Smooth muscle cell (in vitro differentiated cells): ENCODE measurements around the gene NDRG3. TPM values are rescaled to one million over a fixed set of nuclear protein-coding genes. Genes with fewer than 3 reads are reported as not detected.

Source experiments
- DNase-seq: peaks from one replicate; lab custom pipeline; 2025; ENCODE audit not compliant: unreplicated experiment; lab: John Stamatoyannopoulos, UW
- H2AFZ ChIP-seq: fragments of 200-600 bp; sonication (generic); 2 replicates; pipeline ENCODE4 v1.6.0; 2016; ENCODE audit warnings: antibody characterized with exemption, low read depth, mild to moderate bottlenecking
- H3F3A ChIP-seq: fragments of 200-600 bp; sonication (generic); 2 replicates; pipeline ENCODE4 v1.6.0; 2017; ENCODE audit warnings: antibody characterized with exemption, low read depth
- H3K27ac ChIP-seq: fragments of 200-600 bp; sonication (generic); 2 replicates; pipeline ENCODE4 v1.5.1; 2016; ENCODE audit warnings: low read depth, mild to moderate bottlenecking
- H3K27me3 ChIP-seq: fragments of 200-600 bp; sonication (generic); 2 replicates; pipeline ENCODE4 v1.6.1; 2016; ENCODE audit warnings: low read depth, mild to moderate bottlenecking
- H3K36me3 ChIP-seq: fragments of 200-600 bp; sonication (generic); 2 replicates; pipeline ENCODE4 v1.5.1; 2016; ENCODE audit warnings: low read depth
- H3K4me1 ChIP-seq: fragments of 200-600 bp; sonication (generic); 2 replicates; pipeline ENCODE4 v1.5.1; 2016; ENCODE audit warnings: low read depth
- H3K4me2 ChIP-seq: fragments of 200-600 bp; sonication (generic); 2 replicates; pipeline ENCODE4 v1.6.0; 2016; ENCODE audit warnings: mild to moderate bottlenecking
- H3K4me3 ChIP-seq: fragments of 200-600 bp; sonication (generic); 2 replicates; pipeline ENCODE4 v1.5.1; 2016; ENCODE audit warnings: mild to moderate bottlenecking
- H3K79me2 ChIP-seq: fragments of 200-600 bp; sonication (generic); 2 replicates; pipeline ENCODE4 v1.6.0; 2016; ENCODE audit warnings: low read depth, mild to moderate bottlenecking
- H3K9ac ChIP-seq: fragments of 200-600 bp; sonication (generic); 2 replicates; pipeline ENCODE4 v1.6.0; 2016; ENCODE audit warnings: low read depth
- H3K9me3 ChIP-seq: fragments of 200-600 bp; sonication (generic); replicated peaks from 2 replicates; pipeline ENCODE4 v1.5.1; 2016; ENCODE audit warnings: low read depth
- H4K20me1 ChIP-seq: fragments of 200-600 bp; sonication (generic); 2 replicates; pipeline ENCODE4 v1.6.0; 2016; ENCODE audit warnings: low read depth
- WGBS: methylation state at CpG from one replicate; pipeline ENCODE4 v1.1.7; 2016; ENCODE audit warnings: low lambda C conversion rate; 5-methylcytosine and 5-hydroxymethylcytosine counted together
- polyA plus RNA-seq: library from polyadenylated mRNA; unstranded; fragments of >200 nt; fragmentation: Nextera tagmentation; extraction: Ambion mirVana; gene quantifications from 2 replicates; pipeline ENCODE4 v1.2.1, GENCODE V29; 2016
- total RNA-seq: library from RNA; depleted of rRNA; stranded (reverse); fragments of >200 nt; gene quantifications from 2 replicates; pipeline ENCODE4 v1.2.3, GENCODE V29; 2014
- TF ChIP-seq, protein P1 (sequence below): fragments of 200-600 bp; sonication (generic); IDR thresholded peaks from 2 replicates; pipeline ENCODE4 v1.5.1; 2017; ENCODE audit warnings: borderline replicate concordance, mild to moderate bottlenecking, antibody characterized with exemption; ENCODE audit not compliant: insufficient read depth, poor library complexity, severe bottlenecking

NDRG3 gene
- total and polyA plus RNA-seq, 2 experiments from 2014 or later, result 13.4 to 14.6 TPM

DNA sequence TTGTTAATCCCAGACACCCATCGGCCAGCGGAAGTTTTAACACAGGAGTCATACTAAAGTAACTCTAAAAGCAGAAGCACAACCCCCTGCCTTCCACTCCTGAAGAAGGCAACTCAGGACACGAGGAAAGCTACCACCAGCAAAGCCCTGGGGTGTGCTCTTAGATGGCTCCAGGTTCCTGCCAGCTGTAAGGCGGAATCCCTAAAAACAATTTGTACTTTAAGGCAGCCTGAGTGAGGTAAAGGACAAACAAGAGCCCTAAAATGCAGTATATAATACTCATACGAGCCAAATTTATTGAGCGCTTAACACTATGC lies 8.7 kb downstream of the NDRG3 start:
- Histone ChIP-seq H3K9me3 (no peaks in the 10 kb centered on the region), H3K4me3 (no peak overlapping the region), H3K27ac (no peak overlapping the region), H3K4me1 (peaks cover 10% of the 10 kb centered on the region), H3F3A (peaks cover 7% of the 10 kb centered on the region), H3K79me2 (no peaks in the 10 kb centered on the region), H3K36me3 (no peaks in the 10 kb centered on the region), H2AFZ (no peak overlapping the region), H3K4me2 (no peak overlapping the region), H3K9ac (no peak overlapping the region), H3K27me3 (peaks cover 68% of the 10 kb centered on the region), H4K20me1 (peaks cover 96% of the 10 kb centered on the region)
- DNase-seq, result no peak
- WGBS, result 79% methylated on average over 6 of the region's 6 CpGs
- TF ChIP-seq, protein P1, sequence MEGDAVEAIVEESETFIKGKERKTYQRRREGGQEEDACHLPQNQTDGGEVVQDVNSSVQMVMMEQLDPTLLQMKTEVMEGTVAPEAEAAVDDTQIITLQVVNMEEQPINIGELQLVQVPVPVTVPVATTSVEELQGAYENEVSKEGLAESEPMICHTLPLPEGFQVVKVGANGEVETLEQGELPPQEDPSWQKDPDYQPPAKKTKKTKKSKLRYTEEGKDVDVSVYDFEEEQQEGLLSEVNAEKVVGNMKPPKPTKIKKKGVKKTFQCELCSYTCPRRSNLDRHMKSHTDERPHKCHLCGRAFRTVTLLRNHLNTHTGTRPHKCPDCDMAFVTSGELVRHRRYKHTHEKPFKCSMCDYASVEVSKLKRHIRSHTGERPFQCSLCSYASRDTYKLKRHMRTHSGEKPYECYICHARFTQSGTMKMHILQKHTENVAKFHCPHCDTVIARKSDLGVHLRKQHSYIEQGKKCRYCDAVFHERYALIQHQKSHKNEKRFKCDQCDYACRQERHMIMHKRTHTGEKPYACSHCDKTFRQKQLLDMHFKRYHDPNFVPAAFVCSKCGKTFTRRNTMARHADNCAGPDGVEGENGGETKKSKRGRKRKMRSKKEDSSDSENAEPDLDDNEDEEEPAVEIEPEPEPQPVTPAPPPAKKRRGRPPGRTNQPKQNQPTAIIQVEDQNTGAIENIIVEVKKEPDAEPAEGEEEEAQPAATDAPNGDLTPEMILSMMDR, result no peak

DNA sequence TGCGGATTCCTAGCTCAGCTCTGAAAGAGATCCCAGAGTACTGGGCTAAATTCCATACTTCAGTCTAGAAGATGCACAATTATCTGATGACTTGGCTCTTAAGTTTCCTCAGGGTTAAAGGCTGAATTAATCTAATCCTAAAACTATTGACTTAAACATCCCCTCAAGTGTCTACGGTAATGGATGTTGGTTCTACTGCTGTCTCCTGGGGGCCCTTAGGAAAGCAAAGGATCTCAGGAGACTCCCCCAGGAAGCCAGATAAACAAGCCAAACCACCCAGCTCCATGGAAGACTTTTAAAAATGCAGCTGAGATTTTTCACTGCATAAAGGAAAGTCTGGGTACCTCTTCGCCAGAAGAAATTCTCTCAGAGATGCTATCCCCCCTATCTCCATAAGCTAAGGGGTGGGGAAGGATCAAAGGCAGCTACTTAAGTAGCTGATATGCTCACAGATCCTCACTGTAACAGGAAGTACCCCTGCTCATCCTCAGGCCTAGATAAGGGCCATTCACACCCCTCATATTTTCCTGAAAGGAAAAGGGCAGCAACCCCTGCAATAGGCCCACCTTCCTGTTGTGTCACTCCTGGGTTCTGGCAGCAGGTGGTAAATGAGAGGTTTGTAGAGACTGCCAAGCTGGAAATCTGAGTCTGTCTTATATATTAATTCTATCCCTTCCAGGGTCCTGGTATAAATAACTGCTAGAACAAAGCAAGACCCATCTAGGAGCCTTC lies 9.3 kb downstream of the NDRG3 start:
- no peak for DNase-seq
- H3K27ac ChIP-seq, result no peak overlapping the region
- 55% methylated on average over 3 of the region's 3 CpGs for WGBS
- H3K4me2 ChIP-seq, result no peak overlapping the region
- TF ChIP-seq, protein P1, result no peak
- H3K79me2 ChIP-seq, result no peaks in the 10 kb centered on the region
- H3K9ac ChIP-seq, result no peak overlapping the region
- H3K4me1 ChIP-seq, result peaks cover 10% of the 10 kb centered on the region
- H2AFZ ChIP-seq, result no peak overlapping the region
- peaks cover 96% of the 10 kb centered on the region for H4K20me1 ChIP-seq
- H3K27me3 ChIP-seq, result peaks cover 68% of the 10 kb centered on the region
- H3K4me3 ChIP-seq, result no peak overlapping the region
- no peaks in the 10 kb centered on the region for H3K36me3 ChIP-seq
- H3F3A ChIP-seq, result peaks cover 7% of the 10 kb centered on the region
- no peaks in the 10 kb centered on the region for H3K9me3 ChIP-seq

DNA sequence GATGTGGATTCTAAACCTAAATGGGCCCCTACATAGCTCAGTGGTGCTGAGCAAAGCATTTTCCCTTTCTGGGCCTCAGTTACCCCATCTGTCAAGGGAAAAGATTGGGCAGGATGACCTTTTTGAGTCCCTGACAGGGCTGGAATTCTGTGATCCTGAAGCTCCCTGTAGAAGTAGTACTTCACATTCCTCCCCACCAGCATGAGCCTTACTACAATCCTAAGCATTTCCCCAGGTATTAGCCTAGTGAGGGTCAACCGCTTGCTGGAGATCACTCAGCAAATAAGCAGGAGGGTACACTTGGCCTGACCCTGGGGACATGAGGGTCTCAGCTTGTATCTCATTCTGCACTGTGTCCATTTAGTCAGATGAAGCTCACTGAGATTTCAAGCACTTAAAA lies 13.4 kb downstream of the NDRG3 start:
- Histone ChIP-seq H3K79me2 (no peaks in the 10 kb centered on the region), H2AFZ (no peak overlapping the region), H3F3A (peaks cover 7% of the 10 kb centered on the region), H3K27me3 (peaks cover 63% of the 10 kb centered on the region), H3K9me3 (no peaks in the 10 kb centered on the region), H3K4me1 (peaks cover 10% of the 10 kb centered on the region), H3K36me3 (no peaks in the 10 kb centered on the region), H3K27ac (no peak overlapping the region), H4K20me1 (peaks cover 93% of the 10 kb centered on the region), H3K4me2 (no peak overlapping the region), H3K4me3 (no peak overlapping the region), H3K9ac (no peak overlapping the region)
- WGBS, result 97% methylated on average over 1 of the region's 1 CpG
- DNase-seq, result no peak
- TF ChIP-seq, protein P1, result no peak

DNA sequence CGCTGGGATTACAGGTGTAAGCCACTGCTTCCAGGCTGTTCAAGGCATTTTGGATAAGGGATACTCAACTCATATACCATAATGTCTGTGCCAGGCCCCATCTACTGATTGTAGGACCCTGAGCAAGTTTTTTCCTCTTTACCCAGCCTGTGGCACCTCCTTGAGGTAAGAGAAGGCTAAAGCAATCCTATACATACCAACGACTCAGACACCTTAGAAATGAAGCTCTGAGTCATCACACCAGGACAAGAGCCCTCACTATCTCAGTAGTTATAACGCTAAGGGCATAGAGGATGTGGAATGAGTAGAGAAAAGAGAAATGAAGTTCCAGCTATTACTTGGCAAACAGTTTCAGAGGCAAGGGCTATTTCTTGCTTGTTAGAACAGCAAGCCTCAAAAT lies 16.9 kb downstream of the NDRG3 start:
- WGBS, result 40% methylated on average over 3 of the region's 3 CpGs
- Histone ChIP-seq H2AFZ (no peak overlapping the region), H3F3A (no peaks in the 10 kb centered on the region), H3K4me2 (no peak overlapping the region), H3K4me3 (no peak overlapping the region), H3K27ac (no peak overlapping the region), H3K9me3 (no peaks in the 10 kb centered on the region), H3K79me2 (no peaks in the 10 kb centered on the region), H4K20me1 (peaks cover 88% of the 10 kb centered on the region), H3K27me3 (peaks cover 35% of the 10 kb centered on the region), H3K9ac (no peak overlapping the region), H3K36me3 (no peaks in the 10 kb centered on the region), H3K4me1 (peaks cover 2% of the 10 kb centered on the region)
- DNase-seq, result no peak
- TF ChIP-seq, protein P1, result no peak
